HepG2 (cell line): ENCODE measurements around the gene IER5L. TPM values are rescaled to one million over a fixed set of nuclear protein-coding genes. Genes with fewer than 3 reads are reported as not detected.

ENCODE experiments used
- ATAC-seq: fragments of 200-7000 bp; cut with Tn5 transposase; 3 replicates; pipeline ENCODE4 v1.9.1; 2020; ENCODE audit warnings: mild to moderate bottlenecking, moderate library complexity
- BruUV-seq: library from RNA; stranded (reverse); fragments of 400-500 nt; replicated peaks from 2 replicates; lab custom pipeline; 2021; lab: Mats Ljungman, UMichigan
- CTCF ChIA-PET: fragments of 300-600 bp; formaldehyde crosslinking; extraction: SDS; loops from one replicate; lab custom pipeline; 2021; ENCODE audit warnings: low total read pairs, inconsistent platforms, low intra/inter-chr PET ratio; lab: Yijun Ruan, JAX
- POLR2A ChIA-PET: fragments of 350-600 bp; sonication (Branson Sonifier 250); formaldehyde crosslinking; loops from one replicate; lab custom pipeline; 2020; ENCODE audit warnings: antibody characterized with exemption, inconsistent platforms; lab: Yijun Ruan, JAX
- DNase-seq: peaks from one replicate; pipeline ENCODE4 v3.0.0-alpha.2; 2015; ENCODE audit warnings: low spot score
- FAIRE-seq: peaks from 3 replicates; lab custom pipeline; 2011; peaks lifted over from hg19 to GRCh38; lab: Jason Lieb, UNC
- H2AFZ ChIP-seq: one replicate; pipeline ENCODE4 v1.6.1; 2011; ENCODE audit warnings: low read length, inconsistent platforms
- H3K27ac ChIP-seq: fragments of 300-600 bp; 3 replicates; pipeline ENCODE4 v1.8.0; 2011; ENCODE audit warnings: mixed run types, mild to moderate bottlenecking, mixed read lengths, low read length, inconsistent platforms; ENCODE audit not compliant: insufficient read depth; ENCODE audit errors: extremely low read length
- H3K27me3 ChIP-seq, 2 experiments: fragments of 200-600 bp in 1 of 2; 2 replicates in 1 of 2; 3 replicates in 1 of 2; pipeline versions ENCODE4 v1.6.0 to v1.8.0; 2011; ENCODE audit warnings: low read length in 2 of 2, mild to moderate bottlenecking in 2 of 2, moderate library complexity in 2 of 2, inconsistent platforms in 1 of 2; ENCODE audit not compliant: insufficient read depth in 2 of 2, control insufficient read depth in 1 of 2
- H3K36me3 ChIP-seq, 2 experiments: fragments of 200-600 bp in 1 of 2; replicated peaks in 1 of 2; 2 replicates in 1 of 2; 3 replicates in 1 of 2; pipeline versions ENCODE4 v1.5.1 to v1.8.0; 2011; ENCODE audit warnings: low read length in 2 of 2, inconsistent platforms in 1 of 2; ENCODE audit not compliant: insufficient read depth in 2 of 2, control insufficient read depth in 1 of 2
- H3K4me1 ChIP-seq: 2 replicates; pipeline ENCODE4 v1.5.1; 2012; ENCODE audit warnings: low read length, inconsistent platforms; ENCODE audit not compliant: insufficient read depth
- H3K4me2 ChIP-seq: 2 replicates; pipeline ENCODE4 v1.6.0; 2011; ENCODE audit warnings: low read depth, low read length, inconsistent platforms
- H3K4me3 ChIP-seq, 3 experiments: fragments of 200-600 bp in 1 of 3; sonication (generic), shearing (Covaris generic) in 1 of 3; replicated peaks in 1 of 3; 2 replicates each; pipeline ENCODE4 v1.5.1; 2011 to 2016; ENCODE audit warnings: low read length in 3 of 3, inconsistent platforms in 2 of 3, low read depth in 2 of 3, mild to moderate bottlenecking in 2 of 3, control low read depth in 1 of 3, mixed read lengths in 1 of 3; ENCODE audit not compliant: insufficient read depth in 1 of 3
- H3K79me2 ChIP-seq: one replicate; pipeline ENCODE4 v1.6.1; 2011; ENCODE audit warnings: low read length, inconsistent platforms; ENCODE audit not compliant: insufficient read depth
- H3K9ac ChIP-seq: 2 replicates; pipeline ENCODE4 v1.6.0; 2011; ENCODE audit warnings: mild to moderate bottlenecking, low read depth, low read length, inconsistent platforms; ENCODE audit not compliant: insufficient read depth
- H3K9me3 ChIP-seq: 2 replicates; pipeline ENCODE4 v1.5.1; 2012; ENCODE audit warnings: mild to moderate bottlenecking, low read length
- H4K20me1 ChIP-seq: 2 replicates; pipeline ENCODE4 v1.6.0; 2011; ENCODE audit warnings: inconsistent platforms, mild to moderate bottlenecking, low read length, moderate library complexity; ENCODE audit not compliant: insufficient read depth
- EEA1 ChIP-seq: sonication (generic); formaldehyde crosslinking; IDR thresholded peaks from 2 replicates; pipeline ENCODE4 v1.5.1; 2020; ENCODE audit warnings: mild to moderate bottlenecking, missing genetic modification reagents, borderline replicate concordance
- HNRNPL ChIP-seq: fragments of 200-400 bp; formaldehyde crosslinking; IDR thresholded peaks from 2 replicates; pipeline ENCODE4 v1.6.1; 2017; ENCODE audit warnings: mild to moderate bottlenecking, low read depth, low read length
- MTF1 ChIP-seq: sonication (generic); formaldehyde crosslinking; IDR thresholded peaks from 2 replicates; pipeline ENCODE4 v1.5.0; 2020; ENCODE audit warnings: missing genetic modification reagents
- NFIC ChIP-seq: IDR thresholded peaks from 2 replicates; pipeline ENCODE4 v1.6.1; 2012; ENCODE audit warnings: mild to moderate bottlenecking, low read length, inconsistent platforms
- NKX3-1 ChIP-seq: sonication (generic); formaldehyde crosslinking; IDR thresholded peaks from 2 replicates; pipeline ENCODE4 v1.5.0; 2020; ENCODE audit warnings: missing genetic modification reagents
- RARA ChIP-seq: IDR thresholded peaks from 2 replicates; pipeline ENCODE4 v1.6.1; 2016; ENCODE audit warnings: missing genetic modification reagents, missing compliant biosample characterization
- SYNCRIP ChIP-seq: fragments of 200-400 bp; formaldehyde crosslinking; IDR thresholded peaks from 2 replicates; pipeline ENCODE4 v1.6.1; 2018; ENCODE audit warnings: mild to moderate bottlenecking, low read depth, low read length; ENCODE audit not compliant: insufficient read depth
- ZBTB7B ChIP-seq: sonication (generic); formaldehyde crosslinking; IDR thresholded peaks from 2 replicates; pipeline ENCODE4 v1.4.0; 2020; ENCODE audit warnings: missing genetic modification reagents
- ZNF251 ChIP-seq: sonication (generic); formaldehyde crosslinking; IDR thresholded peaks from 2 replicates; pipeline ENCODE4 v1.9.0; 2021; ENCODE audit warnings: mild to moderate bottlenecking, missing genetic modification reagents
- ZNF781 ChIP-seq: sonication (generic); formaldehyde crosslinking; IDR thresholded peaks from 2 replicates; pipeline ENCODE4 v1.5.1; 2020; ENCODE audit warnings: borderline replicate concordance, mild to moderate bottlenecking, missing genetic modification reagents; ENCODE audit errors: not compliant biosample characterization
- ZNF883 ChIP-seq: sonication (generic); formaldehyde crosslinking; IDR thresholded peaks from 2 replicates; pipeline ENCODE4 v1.5.1; 2020; ENCODE audit warnings: mild to moderate bottlenecking, missing genetic modification reagents; ENCODE audit errors: not compliant biosample characterization
- ZSCAN22 ChIP-seq: sonication (generic); formaldehyde crosslinking; IDR thresholded peaks from 2 replicates; pipeline ENCODE4 v1.4.0; 2020; ENCODE audit warnings: mild to moderate bottlenecking, missing genetic modification reagents
- WGBS: methylation state at CpG from one replicate; pipeline ENCODE4 v1.1.6; 2017; ENCODE audit warnings: low lambda C conversion rate; 5-methylcytosine and 5-hydroxymethylcytosine counted together
- in situ Hi-C: cut with HindIII; loops from 2 replicates; pipeline ENCODE4 v1.10.0; 2017; ENCODE audit warnings: low pct_unique_long_range_greater_than_20kb; ENCODE audit not compliant: extremely low pct_ligation_motif_present
- intact Hi-C: fragments of 100-400 bp; cut with micrococcal nuclease; formaldehyde crosslinking; loops from one replicate; pipeline ENCODE4 v1.10.0; 2022; ENCODE audit not compliant: unreplicated experiment
- polyA plus RNA-seq, 8 experiments: library from polyadenylated mRNA; depleted of rRNA in 3 of 8; stranded (reverse) in 7 of 8; unstranded in 1 of 8; fragments of >200 nt; fragmentation: Illumina TruSeq in 4 of 8; extraction: Trizol in 4 of 8; gene quantifications; 2 replicates each; pipeline versions ENCODE4 v1.2.1 to v1.2.3, GENCODE V29; 2011 to 2016; ENCODE audit warnings: low read depth in 4 of 8, missing spikeins in 1 of 8, mixed read lengths in 1 of 8; ENCODE audit not compliant: insufficient read depth in 1 of 8
- total RNA-seq, 5 experiments: library from RNA; depleted of rRNA; stranded (reverse); fragments of >200 nt; fragmentation: Illumina TruSeq; extraction: Trizol; gene quantifications; 2 replicates each; pipeline ENCODE4 v1.2.3, GENCODE V29; 2016; ENCODE audit warnings: low read depth in 1 of 5
- TF ChIP-seq, protein P1 (sequence below): sonication (generic); formaldehyde crosslinking; conservative IDR thresholded peaks from 2 replicates; pipeline ENCODE4 v1.8.0; 2022; ENCODE audit warnings: low read depth, missing genetic modification reagents
- TF ChIP-seq, protein P2 (sequence below): sonication (generic); formaldehyde crosslinking; IDR thresholded peaks from 2 replicates; pipeline ENCODE4 v1.4.0; 2020; ENCODE audit warnings: missing genetic modification reagents, borderline replicate concordance

Gene IER5L
- total and polyA plus RNA-seq, 2 of the 13 experiments (the other 11 are each of a cell fraction or from before 2014, with no cell fraction given), result 1.8 to 3.3 TPM

- TF ChIP-seq, protein P1, sequence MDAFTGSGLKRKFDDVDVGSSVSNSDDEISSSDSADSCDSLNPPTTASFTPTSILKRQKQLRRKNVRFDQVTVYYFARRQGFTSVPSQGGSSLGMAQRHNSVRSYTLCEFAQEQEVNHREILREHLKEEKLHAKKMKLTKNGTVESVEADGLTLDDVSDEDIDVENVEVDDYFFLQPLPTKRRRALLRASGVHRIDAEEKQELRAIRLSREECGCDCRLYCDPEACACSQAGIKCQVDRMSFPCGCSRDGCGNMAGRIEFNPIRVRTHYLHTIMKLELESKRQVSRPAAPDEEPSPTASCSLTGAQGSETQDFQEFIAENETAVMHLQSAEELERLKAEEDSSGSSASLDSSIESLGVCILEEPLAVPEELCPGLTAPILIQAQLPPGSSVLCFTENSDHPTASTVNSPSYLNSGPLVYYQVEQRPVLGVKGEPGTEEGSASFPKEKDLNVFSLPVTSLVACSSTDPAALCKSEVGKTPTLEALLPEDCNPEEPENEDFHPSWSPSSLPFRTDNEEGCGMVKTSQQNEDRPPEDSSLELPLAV, result no peak
- TF ChIP-seq ZBTB7B (CRISPR knock-in tag) (no peak), ZNF251 (CRISPR knock-in tag) (no peak), ZSCAN22 (peak; percentile 84)
These were observed 31.5 kb upstream of the IER5L start (continued) for GRCh38 chr9:129209580-129209979.

GRCh38 chr9:129209109-129209508 lies 31.0 kb upstream of the IER5L start:
- peaks cover 1 to 2% of the 10 kb centered on the region in 2 experiments; a peak in 1 of 5 replicates for H3K27me3 ChIP-seq
- DNase-seq (no peak), ATAC-seq (no peak), FAIRE-seq (no peak)
- no peaks in the 10 kb centered on the region for H3K9me3 ChIP-seq
- no peaks in the 10 kb centered on the region for H3K79me2 ChIP-seq
- intact Hi-C loops (no loop called here), in situ Hi-C loops (no loop called here)
- TF ChIP-seq NKX3-1 (CRISPR knock-in tag), result no peak
- no peak for TF ChIP-seq ZNF781
- no peak for TF ChIP-seq NFIC
- no peak for TF ChIP-seq RARA (CRISPR knock-in tag)
- no peak for TF ChIP-seq ZNF883 (CRISPR knock-in tag)
- no peak for TF ChIP-seq EEA1 (CRISPR knock-in tag)
- no peak for TF ChIP-seq MTF1
- no peak for TF ChIP-seq SYNCRIP
- no peak for TF ChIP-seq HNRNPL
- TF ChIP-seq, protein P2, sequence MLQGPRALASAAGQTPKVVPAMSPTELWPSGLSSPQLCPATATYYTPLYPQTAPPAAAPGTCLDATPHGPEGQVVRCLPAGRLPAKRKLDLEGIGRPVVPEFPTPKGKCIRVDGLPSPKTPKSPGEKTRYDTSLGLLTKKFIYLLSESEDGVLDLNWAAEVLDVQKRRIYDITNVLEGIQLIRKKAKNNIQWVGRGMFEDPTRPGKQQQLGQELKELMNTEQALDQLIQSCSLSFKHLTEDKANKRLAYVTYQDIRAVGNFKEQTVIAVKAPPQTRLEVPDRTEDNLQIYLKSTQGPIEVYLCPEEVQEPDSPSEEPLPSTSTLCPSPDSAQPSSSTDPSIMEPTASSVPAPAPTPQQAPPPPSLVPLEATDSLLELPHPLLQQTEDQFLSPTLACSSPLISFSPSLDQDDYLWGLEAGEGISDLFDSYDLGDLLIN, result no peak
- ChIA-PET POLR2A (no interaction called here), CTCF (no interaction called here)
- no peaks in the 10 kb centered on the region for H3K36me3 ChIP-seq
- H3K9ac ChIP-seq, result no peak overlapping the region
- no peak overlapping the region for H3K4me3 ChIP-seq
- BruUV-seq, result no TSS peak
- H3K4me1 ChIP-seq, result peaks cover 32% of the 10 kb centered on the region
- H4K20me1 ChIP-seq, result no peaks in the 10 kb centered on the region
- no peak overlapping the region for H3K4me2 ChIP-seq
- H3K27ac ChIP-seq, result no peak overlapping the region
- no peak overlapping the region for H2AFZ ChIP-seq
- 40% methylated on average over 3 of the region's 4 CpGs for WGBS
